GM18867 (cell line): ENCODE results near the gene MAPK11.
"Not testable (repeated sequence)": the region's sequence is repeated elsewhere in the genome, so short reads cannot be mapped to it uniquely, and the experiment has no call there.

Source experiments
- ATAC-seq: cut with Tn5 transposase; IDR thresholded peaks from one replicate; pipeline ENCODE4 v1.9.1; 2021; ENCODE audit warnings: mild to moderate bottlenecking, moderate library complexity; ENCODE audit not compliant: unreplicated experiment

The MAPK11 gene

DNA sequence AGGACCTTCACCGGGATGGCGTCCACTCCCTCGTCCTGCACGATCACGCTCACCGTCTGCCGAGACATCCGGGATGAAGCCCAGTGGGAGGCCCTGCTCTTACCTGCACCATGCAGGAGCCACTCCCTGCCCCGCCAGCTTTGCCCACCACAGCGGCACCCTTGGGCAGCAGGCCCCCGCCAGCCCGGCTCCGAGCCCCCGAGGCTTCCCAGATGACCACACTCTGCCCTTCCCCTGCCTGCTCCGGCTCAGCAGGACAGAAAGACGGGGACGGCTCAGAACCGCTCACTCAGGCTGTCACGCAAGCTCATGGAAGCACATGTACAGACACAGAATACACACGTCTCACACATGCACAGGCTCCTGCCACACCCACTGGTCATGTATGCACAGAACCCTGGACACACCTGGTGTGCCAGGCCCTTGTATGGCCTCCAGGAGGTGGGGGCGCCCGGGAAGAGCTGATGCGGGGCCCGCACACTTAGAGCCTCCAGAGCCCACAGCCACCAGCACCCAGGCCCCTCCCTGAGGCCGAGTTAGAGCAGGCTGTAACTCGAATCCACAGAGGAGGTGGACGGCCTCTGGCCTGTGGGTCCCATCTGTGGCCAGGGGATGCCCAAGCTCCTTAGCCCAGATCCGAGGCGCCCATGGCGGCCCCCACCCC, 8.9 kb upstream of the MAPK11 start:
- ATAC-seq, result no peak

DNA sequence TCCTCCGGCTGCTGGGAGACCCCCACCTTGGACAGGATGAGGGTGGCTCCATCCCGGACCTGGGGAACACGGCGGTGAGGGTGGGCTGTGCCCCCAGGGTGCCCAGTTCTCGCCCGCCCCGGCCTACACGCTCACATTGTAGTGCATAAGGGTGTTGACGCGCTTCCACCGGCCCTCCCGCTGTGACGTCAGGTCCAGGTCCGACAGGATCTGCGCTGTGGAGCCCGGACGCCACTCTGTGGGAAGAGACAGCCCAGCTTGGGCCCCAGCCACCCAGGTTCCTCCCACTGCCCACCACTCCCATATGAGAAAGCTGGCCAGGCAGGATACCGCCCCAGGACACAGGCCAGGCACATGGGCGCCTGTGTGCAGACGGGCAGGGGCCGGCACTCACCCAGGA, 8.3 kb upstream of the MAPK11 start:
- ATAC-seq, result no peak

DNA sequence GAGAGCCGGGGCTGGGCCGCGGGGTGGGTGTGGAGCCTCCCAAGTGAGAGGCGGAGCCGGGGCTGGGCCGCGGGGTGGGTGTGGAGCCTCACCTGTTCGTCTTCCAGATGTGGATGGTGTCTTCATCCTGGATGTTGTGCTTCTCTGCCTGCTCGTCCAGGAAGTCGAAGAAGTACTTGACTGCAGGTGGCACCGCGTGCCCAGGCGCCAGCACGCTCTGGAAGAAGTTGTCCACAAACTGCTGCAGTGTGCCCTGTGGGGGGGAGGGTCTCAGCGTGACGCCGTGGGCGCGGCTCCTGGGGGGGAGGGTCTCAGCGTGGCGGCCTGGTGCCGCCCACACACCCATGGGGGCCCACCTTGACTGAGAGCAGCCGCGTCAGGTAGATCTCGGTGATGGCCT, 7.6 kb upstream of the MAPK11 start:
- ATAC-seq, result no peak

DNA sequence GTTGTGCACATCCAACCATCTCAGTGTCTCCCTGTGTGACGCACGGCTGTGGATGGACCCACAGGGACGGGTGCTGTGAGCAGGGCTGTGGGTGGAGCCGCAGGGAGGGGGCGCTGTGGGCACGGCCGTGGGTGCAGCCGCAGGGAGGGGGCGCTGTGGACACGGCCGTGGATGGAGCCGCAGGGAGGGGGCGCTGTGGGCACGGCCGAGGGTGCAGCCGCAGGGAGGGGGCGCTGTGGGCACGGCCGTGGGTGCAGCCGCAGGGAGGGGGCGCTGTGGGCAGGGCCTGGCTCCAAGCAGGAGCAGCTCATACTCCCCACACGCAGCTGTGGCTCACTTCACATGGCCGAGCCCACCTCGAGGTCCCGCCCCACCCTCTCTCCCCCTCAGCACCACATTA, 6.0 kb upstream of the MAPK11 start:
- ATAC-seq, result peak; percentile 70

DNA sequence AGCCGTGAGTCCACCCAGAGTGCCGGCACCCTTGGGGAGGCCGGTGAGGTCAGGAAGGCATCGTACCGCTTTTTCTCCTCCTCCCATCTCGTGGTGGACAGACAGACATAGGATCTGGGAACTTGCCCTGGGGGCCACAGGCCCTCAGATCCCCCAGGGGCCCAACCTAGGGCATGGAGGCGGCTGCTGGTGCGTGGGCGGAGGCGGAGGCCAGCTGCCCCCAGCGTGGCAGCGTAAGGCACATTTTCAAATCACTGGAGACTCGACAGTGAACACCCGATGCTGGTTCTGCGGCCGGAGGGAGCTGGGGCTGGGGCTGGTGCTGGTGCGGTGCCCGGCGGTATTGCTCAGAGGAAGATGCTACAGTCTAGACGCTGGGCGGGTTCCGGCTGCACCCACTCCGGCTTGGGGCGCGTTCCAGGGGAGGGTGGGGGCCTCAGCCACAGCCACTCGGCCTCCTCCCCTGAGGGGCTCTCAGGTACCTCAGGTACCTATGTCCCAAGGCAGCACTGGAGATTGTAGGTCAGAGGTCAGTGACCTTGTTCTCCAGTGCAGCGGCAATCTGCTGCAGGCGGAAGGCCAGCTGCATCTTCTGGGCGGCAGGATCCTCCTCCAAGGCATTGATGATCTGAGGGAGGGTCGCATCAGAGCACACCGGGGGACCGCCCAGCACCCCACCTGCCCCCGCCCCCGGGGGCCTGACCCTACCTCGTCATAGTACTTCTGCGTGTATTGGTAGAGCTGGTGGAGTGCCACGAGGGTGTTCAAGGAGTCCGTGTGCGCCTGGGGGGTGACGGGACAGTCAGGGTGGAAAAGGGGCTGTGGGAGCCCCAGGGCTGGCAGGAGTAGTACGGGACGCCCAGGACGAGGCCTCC, 5.2 kb upstream of the MAPK11 start:
- ATAC-seq, result no peak

DNA sequence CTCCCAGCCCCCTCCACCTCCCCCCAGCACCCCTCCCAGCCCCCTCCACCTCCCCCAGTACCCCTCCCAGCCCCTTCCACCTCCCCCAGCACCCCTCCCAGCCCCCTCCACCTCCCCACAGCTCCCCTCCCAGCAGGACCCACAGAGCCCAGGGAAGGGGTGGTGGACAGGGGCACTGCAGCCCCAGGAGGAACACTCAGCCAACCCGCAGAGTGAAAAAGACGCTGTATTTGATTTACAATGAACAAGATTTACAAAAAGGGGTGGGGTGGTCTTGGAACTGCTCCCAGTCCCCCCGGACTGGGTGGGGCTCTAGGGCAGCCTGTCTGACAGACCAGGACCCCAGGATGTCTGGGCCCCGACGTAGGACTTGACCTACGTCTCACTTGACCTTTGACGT, 4.6 kb upstream of the MAPK11 start:
- ATAC-seq, result no peak

DNA sequence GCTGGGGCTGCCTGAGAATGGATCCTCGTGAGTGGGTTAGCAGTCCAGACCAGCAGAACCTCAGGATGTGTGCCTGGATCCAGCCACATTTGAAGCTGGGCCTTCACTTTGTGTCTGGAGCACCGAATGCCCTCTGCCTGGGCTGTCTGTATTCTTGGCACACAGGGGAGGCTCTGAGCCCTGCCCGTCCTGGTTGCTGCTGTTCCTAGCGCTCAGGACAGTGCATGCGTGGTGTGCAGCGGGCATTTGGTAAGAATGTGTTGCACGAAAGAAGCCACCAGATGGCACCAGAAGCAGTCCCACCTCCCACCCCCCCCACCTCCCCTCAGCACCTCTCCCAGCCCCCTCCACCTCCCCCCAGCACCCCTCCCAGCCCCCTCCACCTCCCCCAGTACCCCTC, 4.1 kb upstream of the MAPK11 start:
- ATAC-seq, result no peak

DNA sequence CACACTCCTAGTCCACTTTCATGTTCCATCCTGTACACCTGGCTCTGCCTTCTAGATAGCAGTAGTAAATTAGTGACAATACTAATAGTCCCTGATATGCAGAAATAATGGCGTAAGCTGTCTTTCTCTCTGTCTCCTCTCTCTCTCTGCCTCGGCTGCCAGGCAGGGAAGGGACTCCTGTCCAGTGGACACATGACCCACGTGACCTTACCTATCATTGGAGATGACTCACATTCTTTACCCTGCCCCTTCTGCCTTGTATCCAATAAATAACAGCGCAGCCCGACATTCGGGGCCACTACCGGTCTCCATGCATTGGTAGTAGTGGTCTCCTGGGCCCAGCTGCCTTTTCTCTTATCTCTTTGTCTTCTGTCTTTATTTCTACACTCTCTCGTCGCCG, 3.6 kb upstream of the MAPK11 start:
- ATAC-seq, result not testable (repeated sequence)

DNA sequence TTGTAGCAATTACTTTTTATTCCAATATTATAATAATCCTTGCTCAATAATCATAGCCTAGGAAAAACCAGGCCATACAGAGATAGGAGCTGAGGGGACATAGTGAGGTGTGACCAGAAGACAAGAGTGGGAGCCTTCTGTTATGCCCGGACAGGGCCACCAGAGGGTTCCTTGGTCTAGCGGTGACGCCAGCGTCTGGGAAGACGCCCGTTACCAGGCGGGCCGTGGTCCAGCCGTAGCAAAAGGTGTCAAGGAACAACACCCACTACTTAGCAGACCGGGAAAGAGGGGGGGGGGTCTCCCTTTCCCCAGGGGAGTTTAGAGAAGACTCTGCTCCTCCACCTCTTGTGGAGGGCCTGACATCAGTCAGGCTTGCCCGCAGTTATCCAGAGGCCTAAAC, 3.2 kb upstream of the MAPK11 start:
- ATAC-seq, result not testable (repeated sequence)

DNA sequence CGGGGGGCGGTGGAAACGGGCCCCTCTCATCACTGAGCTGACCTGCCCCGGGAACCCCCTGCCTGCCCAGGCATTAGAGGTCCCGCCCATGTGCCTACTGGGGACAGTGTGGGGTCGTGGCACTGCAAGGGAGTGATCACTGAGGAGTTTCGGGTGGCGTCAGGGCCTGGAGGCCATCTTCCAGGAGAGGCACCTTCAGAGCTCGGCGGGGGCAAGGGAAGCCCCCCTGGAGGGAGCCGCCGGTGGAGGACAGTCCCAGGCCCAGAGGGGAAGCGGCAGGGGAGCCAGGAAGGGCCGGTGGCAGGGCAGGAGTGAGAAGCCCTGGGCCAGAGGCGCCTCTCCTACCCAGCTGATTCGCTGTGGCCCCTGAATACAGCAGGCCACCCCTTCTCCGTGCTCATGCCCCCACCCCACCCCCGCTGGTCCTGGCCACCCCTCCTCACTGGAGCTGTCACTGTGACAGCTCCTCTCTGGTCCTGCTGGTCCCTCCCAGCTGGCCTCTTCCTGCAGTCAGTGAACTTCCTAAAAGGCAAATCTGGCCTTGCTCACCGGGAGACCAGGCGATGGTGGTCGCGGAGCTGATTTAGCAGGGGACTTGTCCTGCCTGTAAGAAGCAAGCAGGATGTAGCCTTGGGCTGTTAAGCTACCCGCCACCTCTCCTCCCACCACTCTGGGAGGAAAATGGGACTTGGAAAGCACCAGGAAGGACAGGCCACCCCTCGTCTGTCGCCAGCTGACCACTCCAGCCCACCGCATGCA, 2.0 kb upstream of the MAPK11 start:
- no peak for ATAC-seq

DNA sequence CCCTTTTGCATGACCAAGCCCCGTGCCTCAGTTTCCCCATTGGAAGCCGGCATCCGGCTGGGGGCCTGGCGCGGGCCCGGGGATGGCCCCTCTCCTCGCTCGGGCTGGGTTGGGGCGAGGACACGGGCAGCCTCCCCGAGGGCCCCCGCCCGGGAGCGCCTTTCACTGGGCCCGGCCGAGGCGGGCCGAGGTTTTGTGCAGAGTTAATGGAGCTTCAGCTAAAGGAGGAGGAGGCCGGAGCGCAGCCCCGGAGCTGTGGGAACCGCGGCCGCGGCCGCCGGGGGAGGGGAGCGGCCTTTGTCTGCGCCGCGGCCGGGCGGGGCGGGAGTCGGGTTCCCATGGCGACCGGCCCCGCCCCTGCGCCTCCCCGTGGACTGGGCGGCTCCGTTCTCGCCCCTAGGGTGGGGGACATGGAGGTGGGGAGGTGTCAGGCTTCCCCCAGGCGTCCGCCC, 1.4 kb upstream of the MAPK11 start:
- ATAC-seq, result no peak

DNA sequence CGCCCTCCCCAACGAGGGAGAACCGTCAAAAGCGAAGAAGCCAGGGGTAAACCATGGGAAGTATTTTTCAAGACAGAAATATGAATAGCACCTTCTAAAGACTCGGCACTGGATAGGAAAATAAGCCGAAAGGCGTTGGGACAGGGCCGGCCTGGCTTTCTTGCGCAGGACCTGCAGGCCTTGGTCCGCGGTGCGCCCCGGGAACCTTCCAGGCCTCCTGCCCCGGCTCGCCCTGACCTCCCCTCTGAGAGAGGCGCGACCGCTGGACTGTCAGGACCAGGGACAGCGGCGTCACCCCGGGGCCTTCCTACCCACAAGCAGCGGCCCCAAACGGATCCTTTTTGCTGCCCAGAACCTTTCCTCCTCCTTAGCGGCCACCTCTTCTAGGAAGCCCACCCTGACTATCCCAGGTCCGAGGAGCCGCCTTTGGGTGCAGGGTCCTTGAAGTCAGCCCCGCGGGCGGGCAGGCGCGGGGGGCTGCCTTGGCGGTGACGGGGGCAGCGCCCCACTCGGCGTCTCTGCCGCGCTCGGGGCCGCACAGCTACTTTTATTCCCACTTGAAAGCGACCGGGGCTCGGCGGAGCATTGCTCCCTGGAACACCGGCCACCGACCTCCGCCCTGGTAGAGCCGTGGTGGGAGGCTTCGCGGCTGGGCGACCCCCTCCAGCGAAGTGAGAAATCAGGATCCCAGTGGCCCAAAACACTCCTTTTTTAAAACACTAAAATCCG, 650 bp upstream of the MAPK11 start:
- no peak for ATAC-seq

DNA sequence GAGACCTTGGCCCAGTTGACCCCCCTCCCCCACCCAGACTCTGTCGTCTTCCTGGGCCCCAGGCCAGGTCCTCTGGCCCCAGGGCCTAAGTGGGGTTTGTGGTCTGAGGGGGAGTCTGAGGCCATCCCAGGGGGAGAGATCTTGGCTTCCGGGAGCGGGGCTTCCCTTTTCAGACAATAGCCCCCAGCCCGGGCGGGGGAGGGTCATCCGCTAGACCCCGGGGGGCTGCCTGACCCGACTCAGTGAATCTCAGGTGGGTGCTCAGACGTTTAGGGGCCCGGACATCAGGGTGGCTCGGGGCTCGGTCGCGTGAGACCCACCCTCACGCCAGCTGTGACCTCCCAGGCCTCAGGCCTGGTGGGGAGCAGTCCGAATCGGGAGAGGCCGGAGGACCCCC, 609 bp downstream of the MAPK11 start:
- peak; percentile 9 for ATAC-seq

DNA sequence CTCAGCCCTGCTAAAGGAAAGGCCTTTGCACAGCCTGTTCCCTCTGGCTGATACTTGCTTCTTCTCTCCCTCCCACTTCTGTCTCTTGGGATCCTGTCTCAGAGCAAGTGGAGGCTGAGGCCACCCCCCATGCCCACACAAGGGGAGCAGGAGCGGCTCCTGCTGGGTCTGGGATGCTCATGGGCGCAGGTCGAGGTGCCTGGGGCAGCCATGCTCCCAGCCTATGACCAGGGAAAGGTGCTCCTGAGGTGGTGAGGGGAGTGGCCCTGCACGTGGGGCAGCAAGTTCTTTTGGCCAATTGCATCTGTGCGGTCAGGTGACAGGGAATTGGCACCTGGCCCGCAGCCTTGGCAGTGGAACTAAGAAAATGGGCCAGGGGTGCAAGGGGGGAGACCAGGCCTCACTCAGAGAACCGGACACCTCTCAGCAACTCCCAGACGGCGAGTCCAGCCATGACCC, 1.5 kb downstream of the MAPK11 start:
- ATAC-seq, result no peak

DNA sequence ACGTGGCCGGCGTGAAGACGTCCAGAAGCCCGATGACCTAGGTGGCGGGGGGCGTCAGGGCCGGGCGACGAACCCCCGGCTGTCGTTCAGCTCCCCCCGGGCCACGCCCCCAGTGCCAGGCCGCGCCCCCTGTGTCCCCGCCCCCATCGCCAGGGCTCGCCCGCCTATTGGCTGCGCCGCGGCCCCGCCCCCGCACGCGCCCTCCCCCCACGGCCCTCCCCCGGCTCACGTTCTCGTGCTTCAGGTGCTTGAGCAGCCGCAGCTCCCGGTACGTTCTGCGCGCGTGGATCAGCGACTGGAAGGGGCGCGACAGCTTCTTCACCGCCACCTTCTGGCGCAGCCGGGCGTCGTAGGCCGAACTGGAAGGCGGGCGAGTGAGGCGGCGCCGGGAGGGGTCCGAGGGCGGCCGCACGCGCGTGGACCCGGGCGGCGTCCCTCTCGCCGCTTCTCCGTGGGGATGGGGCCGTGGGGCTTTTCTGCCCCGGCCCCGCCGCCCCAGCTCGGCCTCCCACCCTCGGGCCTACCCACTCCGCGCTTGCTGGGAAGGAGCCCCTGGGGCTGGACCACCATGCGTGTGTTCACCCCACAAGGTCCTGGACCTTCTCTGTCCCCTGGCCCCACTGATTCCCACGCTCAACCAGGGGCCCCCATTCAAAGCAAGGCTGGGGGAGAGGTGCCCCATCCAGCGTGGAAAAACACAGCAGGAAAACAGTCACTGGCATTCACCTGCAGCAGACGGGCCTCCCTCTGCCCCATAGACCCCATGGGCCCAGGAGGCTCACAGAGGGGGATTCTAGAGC, 2.4 kb downstream of the MAPK11 start:
- ATAC-seq, result no peak

DNA sequence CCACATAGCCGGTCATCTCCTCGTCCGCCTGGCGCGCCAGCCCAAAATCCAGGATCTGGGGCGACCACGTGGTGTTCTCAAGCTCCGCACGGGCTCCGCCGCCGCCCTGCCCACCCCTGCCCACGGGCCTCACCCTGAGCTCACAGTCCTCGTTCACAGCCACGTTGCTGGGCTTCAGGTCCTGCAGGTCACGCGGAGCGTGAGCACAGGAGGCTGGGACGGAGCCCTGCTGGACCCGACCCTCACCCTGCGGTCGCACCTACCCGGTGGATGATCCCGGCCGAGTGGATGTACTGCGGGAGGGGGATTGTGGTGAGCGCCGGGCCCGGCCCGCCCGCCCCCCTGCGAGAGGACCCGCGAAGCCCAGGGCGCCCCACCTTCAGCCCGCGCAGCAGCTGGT, 3.2 kb downstream of the MAPK11 start:
- no peak for ATAC-seq

DNA sequence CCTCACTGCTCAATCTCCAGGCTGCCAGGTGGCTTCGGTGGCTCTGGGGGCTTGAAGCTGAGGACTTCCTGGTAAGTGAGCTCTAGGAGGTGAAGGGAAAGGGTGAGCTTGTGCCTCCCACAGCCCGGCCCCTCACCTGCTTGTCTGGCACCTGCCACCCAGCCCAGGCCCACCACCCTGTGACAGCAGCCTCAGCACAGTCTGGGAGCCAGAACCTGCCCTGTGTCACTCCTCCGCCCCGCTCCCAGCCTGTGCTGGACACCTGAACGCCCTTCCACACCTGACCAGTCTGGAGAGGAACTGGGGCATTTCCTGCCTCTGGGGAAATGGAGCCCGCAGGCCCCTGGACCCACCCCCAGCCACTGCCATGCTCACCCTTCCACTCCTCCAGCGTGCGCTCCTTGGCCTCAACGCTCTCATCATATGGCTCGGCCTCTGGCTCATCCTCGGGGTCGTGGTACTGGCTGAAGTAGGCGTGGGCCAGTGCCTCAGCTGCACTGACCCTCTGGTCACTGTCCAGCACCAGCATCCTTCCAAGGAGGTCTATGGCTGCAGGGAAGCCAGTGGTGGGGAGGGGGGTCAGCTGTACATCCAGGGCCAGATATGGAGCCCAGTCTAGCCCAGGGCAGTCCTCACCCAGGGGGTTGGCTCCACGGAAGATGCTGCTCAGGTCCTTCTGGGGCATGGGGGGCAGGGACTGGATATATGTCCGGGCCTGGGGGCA, 5.1 kb downstream of the MAPK11 start:
- no peak for ATAC-seq

DNA sequence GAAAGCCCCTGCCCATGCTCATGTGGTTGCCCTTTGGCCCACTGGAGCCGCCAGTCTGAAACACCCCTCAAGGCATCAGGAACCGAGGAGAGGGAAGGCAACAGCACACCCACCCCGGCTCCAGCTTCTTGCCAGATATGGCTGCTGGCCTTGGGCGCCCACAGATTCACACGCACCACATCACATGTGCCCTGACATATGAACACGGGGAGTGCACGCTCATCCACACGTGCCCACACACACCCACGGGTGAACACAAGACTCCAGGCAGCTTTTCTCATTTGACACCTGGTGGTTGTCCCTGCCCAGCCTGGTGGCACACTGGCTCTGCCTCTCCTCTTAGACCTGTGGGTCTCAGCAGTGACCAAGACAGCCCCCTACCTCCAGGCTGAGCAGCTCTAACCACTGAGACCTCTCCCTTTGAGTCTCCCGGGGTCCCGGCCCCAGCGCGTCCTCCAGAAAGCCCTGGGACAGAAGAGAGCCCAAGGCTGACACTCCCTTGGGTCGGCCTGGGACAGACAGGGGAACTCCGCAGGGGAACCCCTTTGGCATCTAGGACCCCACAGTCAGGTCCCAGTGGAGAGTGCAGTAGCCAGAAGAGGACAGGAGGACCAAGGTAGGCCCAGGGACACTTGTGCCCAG, 6.0 kb downstream of the MAPK11 start:
- ATAC-seq, result no peak
